Measurements from ENCODE around the gene GDPD4.

Gene GDPD4

GRCh38 chr11:77206264-77207018, 95.0 kb downstream of the GDPD4 start:
- DNase-seq (ENCODE audit: low read depth in 1 of 2, low spot score in 1 of 2) = no peak
- no peak for TF ChIP-seq JUND (IDR thresholded peaks at IDR 0.05; ENCODE audit: low read depth)
- in situ Hi-C loops (cut with HindIII; ENCODE audit: low pct_unique_long_range_greater_than_20kb, low sequenced_read_pairs) = no loop called here

- in situ Hi-C loops (cut with HindIII; ENCODE audit: low pct_unique_long_range_greater_than_20kb, low sequenced_read_pairs) = no loop called here
- TF ChIP-seq JUND (IDR thresholded peaks at IDR 0.05; ENCODE audit: low read depth) = no peak
- no peak for DNase-seq (ENCODE audit: low read depth in 1 of 2, low spot score in 1 of 2)
These were observed 95.8 kb downstream of the GDPD4 start for GRCh38 chr11:77205467-77206263.

- no peak for TF ChIP-seq JUND (IDR thresholded peaks at IDR 0.05; ENCODE audit: low read depth)
- in situ Hi-C loops (cut with HindIII; ENCODE audit: low pct_unique_long_range_greater_than_20kb, low sequenced_read_pairs) = no loop called here
- no peak for DNase-seq (ENCODE audit: low read depth in 1 of 2, low spot score in 1 of 2)
These were observed 96.6 kb downstream of the GDPD4 start for GRCh38 chr11:77204754-77205466.

- in situ Hi-C loops (cut with HindIII; ENCODE audit: low pct_unique_long_range_greater_than_20kb, low sequenced_read_pairs) = no loop called here
- no peak for DNase-seq (ENCODE audit: low read depth in 1 of 2, low spot score in 1 of 2)
- TF ChIP-seq JUND (IDR thresholded peaks at IDR 0.05; ENCODE audit: low read depth) = no peak
These were observed 97.4 kb downstream of the GDPD4 start for GRCh38 chr11:77203901-77204753.

GRCh38 chr11:77202941-77203900, 98.3 kb downstream of the GDPD4 start:
- TF ChIP-seq JUND (IDR thresholded peaks at IDR 0.05; ENCODE audit: low read depth) = no peak
- in situ Hi-C loops (cut with HindIII; ENCODE audit: low pct_unique_long_range_greater_than_20kb, low sequenced_read_pairs) = no loop called here
- DNase-seq (ENCODE audit: low read depth in 1 of 2, low spot score in 1 of 2) = no peak

GRCh38 chr11:77201991-77202841, 99.3 kb downstream of the GDPD4 start:
- in situ Hi-C loops (cut with HindIII; ENCODE audit: low pct_unique_long_range_greater_than_20kb, low sequenced_read_pairs) = no loop called here
- no peak for TF ChIP-seq JUND (IDR thresholded peaks at IDR 0.05; ENCODE audit: low read depth)

GRCh38 chr11:77201370-77201769, 100.1 kb downstream of the GDPD4 start:
- no peak for TF ChIP-seq JUND (IDR thresholded peaks at IDR 0.05; ENCODE audit: low read depth)
- DNase-seq (ENCODE audit: low read depth in 1 of 2, low spot score in 1 of 2) = no peak
- in situ Hi-C loops (cut with HindIII; ENCODE audit: low pct_unique_long_range_greater_than_20kb, low sequenced_read_pairs) = no loop called here

More at GRCh38 chr11:77201991-77202841, 99.3 kb downstream of the GDPD4 start:
- DNase-seq (ENCODE audit: low read depth in 1 of 2, low spot score in 1 of 2) = no peak

GRCh38 chr11:77200351-77201268, 100.9 kb downstream of the GDPD4 start:
- in situ Hi-C loops (cut with HindIII; ENCODE audit: low pct_unique_long_range_greater_than_20kb, low sequenced_read_pairs) = no loop called here

GRCh38 chr11:77199137-77199745, 102.2 kb downstream of the GDPD4 start:
- TF ChIP-seq JUND (IDR thresholded peaks at IDR 0.05; ENCODE audit: low read depth) = no peak
- in situ Hi-C loops (cut with HindIII; ENCODE audit: low pct_unique_long_range_greater_than_20kb, low sequenced_read_pairs) = no loop called here
- no peak for DNase-seq (ENCODE audit: low read depth in 1 of 2, low spot score in 1 of 2)

More at GRCh38 chr11:77200351-77201268, 100.9 kb downstream of the GDPD4 start:
- no peak for DNase-seq (ENCODE audit: low read depth in 1 of 2, low spot score in 1 of 2)
- TF ChIP-seq JUND (IDR thresholded peaks at IDR 0.05; ENCODE audit: low read depth) = no peak
